Measurements from ENCODE around the gene STARD5. TPM values are rescaled to one million over a fixed set of nuclear protein-coding genes. Genes with fewer than 3 reads are reported as not detected.

STARD5 gene
- total and polyA plus RNA-seq, 2 donors (not counting 1 experiment from before 2014, with no cell fraction given): 15.7 to 19.9 TPM

DNA sequence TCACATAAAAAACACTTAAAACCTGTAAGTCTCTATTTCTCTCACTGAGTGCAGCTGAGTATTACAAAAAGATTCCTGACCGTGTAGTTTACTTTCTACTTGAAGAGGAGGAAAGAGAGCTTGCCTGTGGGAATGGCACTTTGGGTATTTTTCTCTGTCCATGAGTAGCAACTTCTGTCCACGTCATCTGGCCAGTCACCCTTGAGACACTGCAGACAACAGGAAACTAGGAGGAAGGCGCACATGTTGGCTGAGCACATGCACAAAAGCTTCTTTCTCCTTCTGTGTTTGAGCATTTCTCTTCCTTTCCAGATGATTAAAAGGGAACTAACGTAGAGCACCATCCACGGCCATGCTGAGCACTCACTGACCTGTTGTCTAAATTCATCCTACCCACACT lies 19.7 kb downstream of the STARD5 start:
- peak overlapping the region; percentile 95 to 98 for H3K27ac ChIP-seq (ENCODE audit: low read length in 2 of 2)
- peaks cover 88% of the 10 kb centered on the region for H4K20me1 ChIP-seq (ENCODE audit: control insufficient read depth, insufficient read depth, low read length, poor library complexity, severe bottlenecking)
- DNase-seq (peak; percentile 44), ATAC-seq (ENCODE audit: low read depth) (peak; percentile 13)
- H3K4me1 ChIP-seq (ENCODE audit: control insufficient read depth in 2 of 2, insufficient read depth in 2 of 2, low read length in 2 of 2): peaks cover 75 to 84% of the 10 kb centered on the region in 2 donors
- H3K9ac ChIP-seq (ENCODE audit: low read length): peak overlapping the region; percentile 95
- intact Hi-C loops (cut with micrococcal nuclease): no loop called here
- ChIA-PET POLR2A (interaction anchor here (6.5 kb wide), 1 partner anchor 12 kb away, joined by 60 read pairs; no protein-coding TSS in a partner anchor), CTCF (interaction anchor here (0.9 to 6.2 kb wide), 11 partner anchors 8 to 95 kb away, joined by 3 to 46 read pairs (median 4); no protein-coding TSS in a partner anchor)
- no peaks in the 10 kb centered on the region for H3K9me3 ChIP-seq (ENCODE audit: control extremely low read depth in 1 of 3, control insufficient read depth in 2 of 3, insufficient read depth in 1 of 3, low read length in 2 of 3)
- no peaks in the 10 kb centered on the region for H3K27me3 ChIP-seq (replicated peaks in 1 of 4; ENCODE audit: control extremely low read depth in 1 of 4, control insufficient read depth in 3 of 4, insufficient read depth in 4 of 4, low read length in 3 of 4)
- Mint-ChIP-seq H3K4me1 (peaks cover 83% of the 10 kb centered on the region), H3K27ac (peak overlapping the region; percentile 98), H3K9me3 (ENCODE audit: insufficient read depth) (no peaks in the 10 kb centered on the region), H3K27me3 (no peaks in the 10 kb centered on the region), H3K4me3 (peak overlapping the region; percentile 100)
- no peak for TF ChIP-seq EZH2 (IDR thresholded peaks at IDR 0.05; ENCODE audit: borderline replicate concordance, insufficient read depth, low read depth, low read length, poor library complexity, severe bottlenecking)
- TF ChIP-seq, protein P1, sequence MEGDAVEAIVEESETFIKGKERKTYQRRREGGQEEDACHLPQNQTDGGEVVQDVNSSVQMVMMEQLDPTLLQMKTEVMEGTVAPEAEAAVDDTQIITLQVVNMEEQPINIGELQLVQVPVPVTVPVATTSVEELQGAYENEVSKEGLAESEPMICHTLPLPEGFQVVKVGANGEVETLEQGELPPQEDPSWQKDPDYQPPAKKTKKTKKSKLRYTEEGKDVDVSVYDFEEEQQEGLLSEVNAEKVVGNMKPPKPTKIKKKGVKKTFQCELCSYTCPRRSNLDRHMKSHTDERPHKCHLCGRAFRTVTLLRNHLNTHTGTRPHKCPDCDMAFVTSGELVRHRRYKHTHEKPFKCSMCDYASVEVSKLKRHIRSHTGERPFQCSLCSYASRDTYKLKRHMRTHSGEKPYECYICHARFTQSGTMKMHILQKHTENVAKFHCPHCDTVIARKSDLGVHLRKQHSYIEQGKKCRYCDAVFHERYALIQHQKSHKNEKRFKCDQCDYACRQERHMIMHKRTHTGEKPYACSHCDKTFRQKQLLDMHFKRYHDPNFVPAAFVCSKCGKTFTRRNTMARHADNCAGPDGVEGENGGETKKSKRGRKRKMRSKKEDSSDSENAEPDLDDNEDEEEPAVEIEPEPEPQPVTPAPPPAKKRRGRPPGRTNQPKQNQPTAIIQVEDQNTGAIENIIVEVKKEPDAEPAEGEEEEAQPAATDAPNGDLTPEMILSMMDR (IDR thresholded peaks at IDR 0.05): no peak
- peak overlapping the region; percentile 93 for H3K4me2 ChIP-seq (replicated peaks; ENCODE audit: low read depth, low read length, poor library complexity, severe bottlenecking)
- peaks cover 83% of the 10 kb centered on the region for H3K79me2 ChIP-seq (ENCODE audit: control insufficient read depth, insufficient read depth, low read length)
- H3K36me3 ChIP-seq (replicated peaks in 1 of 2; ENCODE audit: control extremely low read depth in 1 of 2, control insufficient read depth in 1 of 2, extremely low read depth in 1 of 2, insufficient read depth in 2 of 2, low read length in 1 of 2): peaks cover 14 to 100% of the 10 kb centered on the region in 2 experiments
- peak overlapping the region in 1 of 5 experiments; percentile 12 for H3K4me3 ChIP-seq (ENCODE audit: control extremely low read depth in 1 of 5, extremely low read depth in 1 of 5, insufficient read depth in 1 of 5, low read depth in 2 of 5, low read length in 4 of 5)
- no peak overlapping the region for H2AFZ ChIP-seq (ENCODE audit: insufficient read depth, low read depth, low read length, poor library complexity, severe bottlenecking)
- 0% methylated on average over 1 of the region's 5 CpGs for WGBS (ENCODE audit: insufficient coverage)

All from B cell (primary cell).